ENCODE results near the gene CXADR.
A peak's percentile ranks its signal among the peaks of the same experiment; 100 is the strongest.

The CXADR gene

GRCh38 chr21:17552410-17552809 lies 39.6 kb downstream of the CXADR start:
- TF ChIP-seq CTCF (IDR thresholded peaks at IDR 0.05; ENCODE audit: low read depth, low read length, missing control alignments): no peak
- H3K4me3 ChIP-seq (replicated peaks; ENCODE audit: low read depth, low read length): no peak overlapping the region
- DNase-seq (ENCODE audit: extremely low read depth, low read depth): no peak

- TF ChIP-seq CTCF (IDR thresholded peaks at IDR 0.05; ENCODE audit: low read depth, low read length, missing control alignments): no peak
- DNase-seq (ENCODE audit: extremely low read depth, low read depth): no peak
- no peak overlapping the region for H3K4me3 ChIP-seq (replicated peaks; ENCODE audit: low read depth, low read length)
These were observed 41.3 kb downstream of the CXADR start for GRCh38 chr21:17554120-17554519.

GRCh38 chr21:17554679-17555465 lies 42.0 kb downstream of the CXADR start:
- peak; percentile 20 for TF ChIP-seq CTCF (IDR thresholded peaks at IDR 0.05; ENCODE audit: low read depth, low read length, missing control alignments)
- H3K4me3 ChIP-seq (replicated peaks; ENCODE audit: low read depth, low read length): no peak overlapping the region
- DNase-seq (ENCODE audit: extremely low read depth, low read depth): no peak

- H3K4me3 ChIP-seq (replicated peaks; ENCODE audit: low read depth, low read length): no peak overlapping the region
- no peak for TF ChIP-seq CTCF (IDR thresholded peaks at IDR 0.05; ENCODE audit: low read depth, low read length, missing control alignments)
- DNase-seq (ENCODE audit: extremely low read depth, low read depth): no peak
These were observed 47.7 kb downstream of the CXADR start for GRCh38 chr21:17560377-17561025.

GRCh38 chr21:17570786-17571185 lies 57.9 kb downstream of the CXADR start:
- no peak for DNase-seq (ENCODE audit: extremely low read depth, low read depth)
- no peak for TF ChIP-seq CTCF (IDR thresholded peaks at IDR 0.05; ENCODE audit: low read depth, low read length, missing control alignments)
- H3K4me3 ChIP-seq (replicated peaks; ENCODE audit: low read depth, low read length): no peak overlapping the region

GRCh38 chr21:17572431-17572830 lies 59.6 kb downstream of the CXADR start:
- no peak overlapping the region for H3K4me3 ChIP-seq (replicated peaks; ENCODE audit: low read depth, low read length)
- TF ChIP-seq CTCF (IDR thresholded peaks at IDR 0.05; ENCODE audit: low read depth, low read length, missing control alignments): no peak

More at GRCh38 chr21:17572431-17572830, 59.6 kb downstream of the CXADR start:
- no peak for DNase-seq (ENCODE audit: extremely low read depth, low read depth)
